VCaP (cell line): ENCODE results near the gene GNAI1.

Experiments
- H3K27ac ChIP-seq: fragments of 450-650 bp; 2 replicates; pipeline ENCODE4 v1.5.1; 2017
- CTCF ChIP-seq: fragments of 450-650 bp; conservative IDR thresholded peaks from 2 replicates; pipeline ENCODE4 v1.5.1; 2017; ENCODE audit warnings: mild to moderate bottlenecking, moderate library complexity

GNAI1 gene

GRCh38 chr7:80141376-80141775 is 6.7 kb downstream of the GNAI1 start:
- H3K27ac ChIP-seq = peak overlapping the region; percentile 97
- TF ChIP-seq CTCF = no peak

GRCh38 chr7:80142853-80143580 is 8.4 kb downstream of the GNAI1 start:
- no peak overlapping the region for H3K27ac ChIP-seq
- no peak for TF ChIP-seq CTCF

- H3K27ac ChIP-seq = no peak overlapping the region; the same call in 1 of the 2 replicates
- no peak for TF ChIP-seq CTCF
Measured at GRCh38 chr7:80145780-80146422, 11.3 kb downstream of the GNAI1 start.

- peak overlapping the region; percentile 1; the same call in 1 of the 2 replicates for H3K27ac ChIP-seq
- TF ChIP-seq CTCF = no peak
Measured at GRCh38 chr7:80146545-80147182, 12.0 kb downstream of the GNAI1 start.

GRCh38 chr7:80147543-80148391 is 13.1 kb downstream of the GNAI1 start:
- no peak overlapping the region for H3K27ac ChIP-seq
- no peak for TF ChIP-seq CTCF

- H3K27ac ChIP-seq = no peak overlapping the region
- no peak for TF ChIP-seq CTCF
Measured at GRCh38 chr7:80150611-80151273, 16.1 kb downstream of the GNAI1 start.
